C4-2B (cell line): ENCODE data around the gene TSHZ3.

Source experiments
- H3K27ac ChIP-seq: fragments of 450-650 bp; 2 replicates; pipeline ENCODE4 v1.5.1; 2017
- ZFX ChIP-seq: fragments of 450-650 bp; IDR thresholded peaks from 2 replicates; pipeline ENCODE4 v1.6.1; 2017
- TF ChIP-seq, protein P1 (sequence below): fragments of 450-650 bp; conservative IDR thresholded peaks from 2 replicates; pipeline ENCODE4 v1.5.1; 2017; ENCODE audit warnings: mild to moderate bottlenecking

The TSHZ3 gene

DNA sequence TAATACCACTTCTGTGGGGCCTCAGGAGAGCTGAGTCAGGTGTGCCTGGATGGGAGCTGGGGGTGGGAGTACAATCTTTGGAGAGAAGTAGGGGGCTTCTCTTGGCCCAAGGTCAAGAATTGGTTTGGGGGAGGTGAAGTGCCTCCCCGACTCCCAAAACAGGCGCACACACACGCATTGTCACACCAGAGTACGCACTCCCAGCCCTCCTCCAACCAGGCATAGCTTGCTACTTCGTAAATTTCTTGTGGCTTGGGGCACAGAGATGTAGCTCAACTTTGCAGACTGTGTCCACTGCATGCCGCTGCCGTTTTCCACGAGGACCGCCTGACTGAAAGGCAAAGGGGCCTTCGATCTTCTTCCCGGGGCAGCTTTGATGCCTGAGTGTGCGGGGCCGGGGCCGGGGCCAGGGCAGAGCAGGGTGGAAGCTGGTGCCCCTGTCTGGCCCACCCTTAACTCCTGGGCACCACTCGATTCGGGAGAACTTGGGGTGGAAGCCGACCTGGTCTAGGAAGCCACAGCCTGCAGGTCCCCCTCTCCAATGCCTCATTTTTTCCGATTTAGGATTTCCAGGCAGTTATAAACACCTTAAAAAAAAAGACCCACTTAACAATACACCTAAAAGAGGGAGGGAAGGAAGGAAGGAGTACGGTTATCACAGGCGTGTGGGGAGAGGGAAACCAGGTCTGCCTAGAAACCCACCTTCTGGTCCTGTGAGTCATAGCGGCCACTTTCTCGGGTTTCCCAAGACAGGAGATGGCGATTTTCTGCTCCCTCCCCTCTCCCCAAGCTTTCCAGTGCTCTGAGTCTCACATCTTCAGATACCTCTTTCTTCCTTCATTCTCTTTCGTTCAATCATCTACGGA is 5.8 kb upstream of the TSHZ3 start:
- no peak overlapping the region for H3K27ac ChIP-seq
- TF ChIP-seq, protein P1, sequence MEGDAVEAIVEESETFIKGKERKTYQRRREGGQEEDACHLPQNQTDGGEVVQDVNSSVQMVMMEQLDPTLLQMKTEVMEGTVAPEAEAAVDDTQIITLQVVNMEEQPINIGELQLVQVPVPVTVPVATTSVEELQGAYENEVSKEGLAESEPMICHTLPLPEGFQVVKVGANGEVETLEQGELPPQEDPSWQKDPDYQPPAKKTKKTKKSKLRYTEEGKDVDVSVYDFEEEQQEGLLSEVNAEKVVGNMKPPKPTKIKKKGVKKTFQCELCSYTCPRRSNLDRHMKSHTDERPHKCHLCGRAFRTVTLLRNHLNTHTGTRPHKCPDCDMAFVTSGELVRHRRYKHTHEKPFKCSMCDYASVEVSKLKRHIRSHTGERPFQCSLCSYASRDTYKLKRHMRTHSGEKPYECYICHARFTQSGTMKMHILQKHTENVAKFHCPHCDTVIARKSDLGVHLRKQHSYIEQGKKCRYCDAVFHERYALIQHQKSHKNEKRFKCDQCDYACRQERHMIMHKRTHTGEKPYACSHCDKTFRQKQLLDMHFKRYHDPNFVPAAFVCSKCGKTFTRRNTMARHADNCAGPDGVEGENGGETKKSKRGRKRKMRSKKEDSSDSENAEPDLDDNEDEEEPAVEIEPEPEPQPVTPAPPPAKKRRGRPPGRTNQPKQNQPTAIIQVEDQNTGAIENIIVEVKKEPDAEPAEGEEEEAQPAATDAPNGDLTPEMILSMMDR, result no peak
- TF ChIP-seq ZFX, result no peak

DNA sequence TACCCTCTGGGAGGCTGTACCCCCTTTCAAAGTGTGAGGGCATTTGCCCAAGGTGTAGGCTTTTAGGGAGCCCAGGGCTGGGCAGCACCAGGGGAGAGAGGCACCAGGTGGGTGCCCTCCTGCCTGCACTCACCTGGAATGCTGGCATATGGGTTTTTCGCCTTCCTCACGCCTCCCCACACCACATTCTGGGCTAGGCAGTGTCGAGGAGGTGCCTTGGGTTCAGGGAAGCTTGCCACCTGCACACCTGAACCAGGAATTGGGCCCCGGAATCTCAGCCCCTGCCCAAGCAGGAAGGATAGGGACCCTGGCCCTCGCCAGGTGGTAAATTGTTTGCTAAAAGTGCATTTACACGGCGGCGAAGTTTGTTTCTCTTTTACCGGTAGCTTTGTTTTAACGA is 5.1 kb upstream of the TSHZ3 start:
- TF ChIP-seq, protein P1, result no peak; the same call in 1 of the 2 replicates
- no peak for TF ChIP-seq ZFX
- no peak overlapping the region for H3K27ac ChIP-seq

DNA sequence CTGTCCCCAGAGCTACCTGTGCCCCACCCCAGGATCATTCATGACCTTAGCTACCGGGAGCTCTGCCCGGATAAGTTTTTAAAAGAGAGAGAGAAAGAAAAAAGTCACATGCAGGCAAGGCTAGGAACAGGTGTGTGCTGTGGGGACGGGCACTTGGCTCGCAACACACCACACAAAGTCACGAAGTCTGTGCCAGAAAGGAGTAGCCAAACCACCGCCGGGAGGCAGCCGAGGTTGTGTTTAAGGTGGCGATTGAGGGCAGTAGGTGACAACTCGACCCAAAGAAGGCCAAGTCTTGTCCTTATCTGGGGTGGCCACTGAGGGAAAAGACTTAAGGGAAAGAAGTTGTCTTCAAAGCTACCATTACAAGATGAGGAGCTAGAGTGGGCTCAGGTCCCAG is 4.6 kb upstream of the TSHZ3 start:
- no peak overlapping the region for H3K27ac ChIP-seq
- no peak for TF ChIP-seq ZFX
- TF ChIP-seq, protein P1, result peak; percentile 43

DNA sequence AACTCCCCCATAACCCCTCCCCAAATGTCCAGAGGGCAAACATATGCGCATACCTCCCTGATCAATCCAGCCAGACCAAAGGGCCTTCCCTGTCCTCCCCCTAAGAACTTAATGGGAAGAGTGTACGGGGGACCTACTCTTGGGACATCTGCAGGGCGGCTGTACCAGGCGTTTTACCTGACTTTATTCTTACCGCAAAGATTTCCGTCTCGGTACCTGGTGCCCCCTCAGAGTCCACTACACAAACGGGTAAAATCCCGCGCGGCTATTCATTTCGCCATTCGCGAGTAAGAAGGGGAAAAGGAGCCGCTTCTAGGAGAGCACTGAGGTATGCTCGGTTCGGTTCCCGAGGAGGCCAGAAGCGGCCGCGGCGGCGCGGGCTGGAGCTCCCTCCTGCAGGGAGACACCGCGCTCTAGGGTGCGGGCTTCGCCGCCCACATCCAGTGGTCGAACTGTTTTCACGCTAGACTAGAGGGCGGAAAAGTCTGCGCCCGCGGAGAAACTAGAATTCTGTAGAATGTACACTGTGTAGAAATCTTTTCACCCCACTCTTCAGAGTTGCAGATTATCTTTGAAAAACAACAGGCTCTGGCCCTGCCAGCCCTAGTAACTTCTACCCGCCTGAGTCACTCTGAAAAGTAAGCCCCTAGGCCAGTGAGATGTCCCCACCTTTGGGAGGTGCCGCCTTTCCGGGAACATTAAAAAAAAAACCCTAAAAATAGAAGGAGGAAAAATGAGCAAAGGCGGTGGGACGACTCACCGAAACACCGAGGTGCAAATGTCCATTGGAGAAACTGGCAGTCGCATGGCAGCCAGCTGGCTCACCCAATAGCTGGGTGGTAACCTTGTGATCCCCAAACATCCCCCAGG is 3.8 kb upstream of the TSHZ3 start:
- TF ChIP-seq, protein P1, result no peak

DNA sequence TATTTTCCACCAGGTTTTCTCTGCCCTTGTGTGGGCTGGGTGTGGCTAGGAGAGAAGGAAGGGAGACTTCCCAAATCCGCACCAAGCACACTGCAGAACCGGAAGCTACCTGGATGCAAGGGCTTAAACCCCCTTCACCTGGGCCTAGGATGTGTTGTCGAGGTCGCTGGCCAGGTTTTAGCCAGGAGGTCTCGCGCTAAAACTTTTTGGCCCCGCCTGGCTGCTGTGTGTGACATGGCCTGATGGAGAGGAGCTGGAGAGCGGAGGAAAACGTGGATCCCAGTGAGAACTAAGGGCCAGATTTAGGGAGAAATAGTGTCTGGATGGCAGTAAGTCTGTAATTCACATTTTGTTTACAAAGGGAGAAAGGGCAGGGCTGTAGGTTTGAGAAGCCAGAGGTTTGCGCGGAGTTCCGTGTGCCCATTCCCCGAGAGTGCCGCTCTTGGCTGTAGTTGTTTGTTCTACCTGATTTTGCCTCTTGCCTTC is 3.1 kb upstream of the TSHZ3 start:
- no peak for TF ChIP-seq ZFX
- TF ChIP-seq, protein P1, result no peak
- H3K27ac ChIP-seq, result no peak overlapping the region

More for the DNA sequence above, 3.8 kb upstream of the TSHZ3 start:
- H3K27ac ChIP-seq, result no peak overlapping the region

DNA sequence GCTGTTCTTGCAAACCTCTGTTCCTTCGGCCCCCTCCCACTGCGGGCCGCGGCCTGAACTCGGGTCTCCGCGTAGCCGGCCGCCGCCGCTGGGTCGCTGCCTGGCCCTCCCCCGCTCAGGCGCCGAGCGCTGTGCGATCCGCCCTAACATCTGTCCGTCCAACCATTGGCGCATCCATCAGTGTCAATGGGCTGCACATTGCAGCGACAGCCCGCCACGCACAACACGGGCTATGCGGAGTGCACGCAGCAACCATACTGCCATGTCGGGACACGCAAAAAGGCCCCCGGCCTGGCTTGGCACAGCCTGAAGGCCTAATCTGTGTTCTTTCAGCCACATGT is 2.6 kb upstream of the TSHZ3 start:
- TF ChIP-seq, protein P1, result no peak
- TF ChIP-seq ZFX, result no peak
- no peak overlapping the region for H3K27ac ChIP-seq
